Activated CD4-positive, alpha-beta T cell treated with anti-CD3 and anti-CD28 coated beads for 1 hour (primary cell): ENCODE data around the gene WBP4.
A peak's percentile ranks its signal among the peaks of the same experiment; 100 is the strongest.
"Not testable (repeated sequence)": the region's sequence is repeated elsewhere in the genome, so short reads cannot be mapped to it uniquely, and the experiment has no call there.

ENCODE experiments used
- DNase-seq: peaks from one replicate; pipeline ENCODE4 v3.0.0-alpha.2; 2020

The WBP4 gene

GRCh38 chr13:41061075-41061913 is at the start of gene WBP4:
TSS of gene WBP4 (plus strand) at chr13:41061509. CDS start at chr13:41061674, 165 bp downstream.
- DNase-seq = peak; percentile 79

GRCh38 chr13:41012536-41012935 is 48.8 kb upstream of the WBP4 start:
- no peak for DNase-seq

- no peak for DNase-seq
Measured at GRCh38 chr13:41013835-41014234, 47.5 kb upstream of the WBP4 start.

- DNase-seq = no peak
Measured at GRCh38 chr13:41015920-41016319, 45.4 kb upstream of the WBP4 start.

- no peak for DNase-seq
Measured at GRCh38 chr13:41017159-41017558, 44.1 kb upstream of the WBP4 start.

- DNase-seq = no peak
Measured at GRCh38 chr13:41017817-41018601, 43.3 kb upstream of the WBP4 start.

GRCh38 chr13:41018602-41018948 is 42.7 kb upstream of the WBP4 start:
- DNase-seq = no peak

GRCh38 chr13:41019011-41019487 is 42.3 kb upstream of the WBP4 start, which contains the start of gene ELF1:
TSS of gene ELF1 (minus strand) at chr13:41019316. CDS start at chr13:40982054, 37,262 bp downstream.
- DNase-seq = peak; percentile 32

- DNase-seq = no peak
Measured at GRCh38 chr13:41019578-41020347, 41.5 kb upstream of the WBP4 start.

GRCh38 chr13:41025518-41025917 is 35.8 kb upstream of the WBP4 start:
- no peak for DNase-seq

GRCh38 chr13:41026788-41027187 is 34.5 kb upstream of the WBP4 start:
- DNase-seq = no peak

GRCh38 chr13:41028051-41028450 is 33.3 kb upstream of the WBP4 start:
- no peak for DNase-seq

- no peak for DNase-seq
Measured at GRCh38 chr13:41029629-41030028, 31.7 kb upstream of the WBP4 start.

GRCh38 chr13:41032691-41033376 is 28.5 kb upstream of the WBP4 start:
- no peak for DNase-seq

GRCh38 chr13:41034382-41034781 is 26.9 kb upstream of the WBP4 start:
- DNase-seq = no peak

- DNase-seq = no peak
Measured at GRCh38 chr13:41034881-41035280, 26.4 kb upstream of the WBP4 start.

GRCh38 chr13:41036557-41036956 is 24.8 kb upstream of the WBP4 start:
- not testable (repeated sequence) for DNase-seq

- no peak for DNase-seq
Measured at GRCh38 chr13:41039746-41040145, 21.6 kb upstream of the WBP4 start.

GRCh38 chr13:41040584-41041334 is 20.6 kb upstream of the WBP4 start:
- no peak for DNase-seq

GRCh38 chr13:41042419-41042818 is 18.9 kb upstream of the WBP4 start:
- not testable (repeated sequence) for DNase-seq

- DNase-seq = no peak
Measured at GRCh38 chr13:41048640-41049039, 12.7 kb upstream of the WBP4 start.
